ENCODE measurements around the gene HOXC9.

The HOXC9 gene

GRCh38 chr12:54000116-54001114, at the start of gene HOXC9:
TSS of gene HOXC9 (plus strand) at chr12:54000161. CDS start at chr12:54000189, 28 bp downstream.
- in situ Hi-C loops (cut with MboI; ENCODE audit: low sequenced_read_pairs), result no loop called here

- in situ Hi-C loops (cut with MboI; ENCODE audit: low sequenced_read_pairs), result no loop called here
These were observed 49.6 kb upstream of the HOXC9 start for GRCh38 chr12:53950437-53950773.

GRCh38 chr12:53950789-53951576, 49.0 kb upstream of the HOXC9 start:
- in situ Hi-C loops (cut with MboI; ENCODE audit: low sequenced_read_pairs), result no loop called here

- in situ Hi-C loops (cut with MboI; ENCODE audit: low sequenced_read_pairs), result no loop called here
These were observed 48.2 kb upstream of the HOXC9 start for GRCh38 chr12:53951577-53952334.

GRCh38 chr12:53952335-53952694, 47.6 kb upstream of the HOXC9 start:
- in situ Hi-C loops (cut with MboI; ENCODE audit: low sequenced_read_pairs), result no loop called here

GRCh38 chr12:53952871-53953734, 46.9 kb upstream of the HOXC9 start:
- in situ Hi-C loops (cut with MboI; ENCODE audit: low sequenced_read_pairs), result no loop called here

- in situ Hi-C loops (cut with MboI; ENCODE audit: low sequenced_read_pairs), result no loop called here
These were observed 45.9 kb upstream of the HOXC9 start for GRCh38 chr12:53953831-53954693.

- in situ Hi-C loops (cut with MboI; ENCODE audit: low sequenced_read_pairs), result no loop called here
These were observed 45.3 kb upstream of the HOXC9 start, which contains the start of gene HOXC12 for GRCh38 chr12:53954694-53955035. TSS of gene HOXC12 (plus strand) at chr12:53954903. CDS start at chr12:53954930, 27 bp downstream.

GRCh38 chr12:53955036-53955775, 44.8 kb upstream of the HOXC9 start:
- in situ Hi-C loops (cut with MboI; ENCODE audit: low sequenced_read_pairs), result no loop called here

GRCh38 chr12:53955776-53956250, 44.1 kb upstream of the HOXC9 start:
- in situ Hi-C loops (cut with MboI; ENCODE audit: low sequenced_read_pairs), result no loop called here

- in situ Hi-C loops (cut with MboI; ENCODE audit: low sequenced_read_pairs), result no loop called here
These were observed 43.6 kb upstream of the HOXC9 start for GRCh38 chr12:53956251-53956887.

- in situ Hi-C loops (cut with MboI; ENCODE audit: low sequenced_read_pairs), result no loop called here
These were observed 42.9 kb upstream of the HOXC9 start for GRCh38 chr12:53956914-53957536.

- in situ Hi-C loops (cut with MboI; ENCODE audit: low sequenced_read_pairs), result no loop called here
These were observed 41.8 kb upstream of the HOXC9 start for GRCh38 chr12:53958128-53958527.

GRCh38 chr12:53959314-53959713, 40.6 kb upstream of the HOXC9 start:
- in situ Hi-C loops (cut with MboI; ENCODE audit: low sequenced_read_pairs), result no loop called here

GRCh38 chr12:53960187-53961024, 39.6 kb upstream of the HOXC9 start:
- in situ Hi-C loops (cut with MboI; ENCODE audit: low sequenced_read_pairs), result no loop called here

- in situ Hi-C loops (cut with MboI; ENCODE audit: low sequenced_read_pairs), result no loop called here
These were observed 38.8 kb upstream of the HOXC9 start for GRCh38 chr12:53961025-53961761.
